A673 (cell line): ENCODE results near the gene COBL. TPM values are rescaled to one million over a fixed set of nuclear protein-coding genes. Genes with fewer than 3 reads are reported as not detected.

Experiments used
- BruUV-seq: library from RNA; stranded (reverse); fragments of 400-500 nt; replicated peaks from 2 replicates; lab custom pipeline; 2021; lab: Mats Ljungman, UMichigan
- CTCF ChIA-PET: fragments of 300-600 bp; sonication (Branson Sonifier 250); formaldehyde crosslinking; loops from one replicate; lab custom pipeline; 2022; ENCODE audit warnings: antibody characterized with exemption; lab: Charles Lee
- POLR2A ChIA-PET: fragments of 300-600 bp; sonication (Branson Sonifier 250); formaldehyde crosslinking; loops from one replicate; lab custom pipeline; 2022; ENCODE audit warnings: antibody characterized with exemption; ENCODE audit not compliant: low non-redundant PET; lab: Charles Lee
- DNase-seq: peaks from one replicate; pipeline ENCODE4 v3.0.0-alpha.2; 2015; ENCODE audit warnings: low spot score
- H3K27ac ChIP-seq: fragments of 200-600 bp; sonication (generic); 2 replicates; pipeline ENCODE4 v1.5.1; 2016; ENCODE audit warnings: mixed run types, low read depth, mild to moderate bottlenecking, mixed read lengths, antibody characterized with exemption, low read length; ENCODE audit not compliant: poor library complexity, severe bottlenecking
- H3K27me3 ChIP-seq: fragments of 200-600 bp; sonication (generic); replicated peaks from 2 replicates; pipeline ENCODE4 v1.6.1; 2017; ENCODE audit warnings: mixed run types, low read depth, mild to moderate bottlenecking, mixed read lengths, antibody characterized with exemption, low read length; ENCODE audit not compliant: insufficient read depth, poor library complexity
- H3K36me3 ChIP-seq: fragments of 200-600 bp; sonication (generic); 2 replicates; pipeline ENCODE4 v1.6.1; 2016; ENCODE audit warnings: mixed run types, mild to moderate bottlenecking, mixed read lengths, antibody characterized with exemption, low read length; ENCODE audit not compliant: insufficient read depth, poor library complexity, severe bottlenecking
- H3K4me1 ChIP-seq: fragments of 200-600 bp; sonication (generic); 2 replicates; pipeline ENCODE4 v1.6.1; 2017; ENCODE audit warnings: mixed run types, mild to moderate bottlenecking, mixed read lengths, antibody characterized with exemption, low read length; ENCODE audit not compliant: insufficient read depth, poor library complexity, severe bottlenecking
- H3K4me3 ChIP-seq: fragments of 200-600 bp; sonication (generic); 2 replicates; pipeline ENCODE4 v1.5.1; 2016; ENCODE audit warnings: low read depth, mixed run types, mild to moderate bottlenecking, mixed read lengths, low read length; ENCODE audit not compliant: poor library complexity, severe bottlenecking
- H3K9me3 ChIP-seq: fragments of 200-600 bp; sonication (generic); 2 replicates; pipeline ENCODE4 v1.6.1; 2016; ENCODE audit warnings: mixed run types, low read depth, mild to moderate bottlenecking, mixed read lengths, antibody characterized with exemption, low read length; ENCODE audit not compliant: poor library complexity, severe bottlenecking
- EZH2 ChIP-seq: fragments of 200-600 bp; sonication (generic); IDR thresholded peaks from 2 replicates; pipeline ENCODE4 v1.6.1; 2017; ENCODE audit warnings: borderline replicate concordance, low read depth, mild to moderate bottlenecking, mixed read lengths, antibody characterized with exemption, low read length; ENCODE audit not compliant: poor library complexity, severe bottlenecking
- intact Hi-C: fragments of 100-400 bp; cut with micrococcal nuclease; formaldehyde crosslinking; loops from one replicate; pipeline ENCODE4 v1.10.0; 2022; ENCODE audit not compliant: unreplicated experiment
- total RNA-seq: library from RNA; stranded (reverse); gene quantifications from 2 replicates; pipeline ENCODE4 v1.2.3, GENCODE V29; 2021
- TF ChIP-seq, protein P1 (sequence below): fragments of 300-800, 200-600 bp; sonication (generic); conservative IDR thresholded peaks from 2 replicates; pipeline ENCODE4 v1.5.1; 2017; ENCODE audit warnings: low read depth, mild to moderate bottlenecking, antibody characterized with exemption, low read length, moderate library complexity, mixed read lengths

COBL gene
- total RNA-seq, 1 experiment from 2014 or later = not detected

DNA sequence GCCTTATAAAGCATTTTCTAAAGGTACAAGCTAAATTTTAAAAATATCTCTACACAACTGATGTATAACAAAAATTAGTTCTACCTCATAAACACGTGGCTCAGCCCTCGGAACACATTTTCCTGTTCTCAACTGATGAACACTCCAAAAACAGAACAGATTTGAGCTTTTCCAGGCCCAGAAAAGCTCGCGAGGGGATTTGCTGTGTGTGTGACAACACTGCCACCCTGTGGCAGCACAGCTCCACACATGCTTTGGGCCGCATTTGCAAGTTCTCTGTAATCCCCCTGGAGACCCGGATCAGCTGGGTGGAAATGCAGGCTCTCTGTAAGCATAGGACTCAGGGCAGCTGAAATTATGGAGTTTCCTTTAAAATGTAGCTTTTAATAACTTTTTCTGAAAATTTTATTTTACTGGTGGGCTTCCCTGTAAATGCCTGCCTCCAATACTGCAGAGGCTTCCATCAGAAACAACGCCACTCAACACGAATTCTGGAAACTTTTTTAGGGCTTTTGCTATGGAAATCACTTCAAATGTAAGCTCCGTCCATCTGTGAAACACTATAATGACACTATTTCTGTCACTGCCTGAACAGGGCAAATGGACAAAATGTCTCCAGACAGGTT, 155.5 kb downstream of the COBL start:
- Histone ChIP-seq H3K36me3 (no peaks in the 10 kb centered on the region), H3K4me1 (no peaks in the 10 kb centered on the region), H3K9me3 (no peaks in the 10 kb centered on the region), H3K27me3 (no peaks in the 10 kb centered on the region), H3K27ac (no peak overlapping the region), H3K4me3 (no peak overlapping the region)
- CTCF ChIA-PET = interaction anchor here (0.6 to 1.2 kb wide), 3 partner anchors 137 to 1069 kb away, joined by 3 to 14 read pairs (median 5); no protein-coding TSS in a partner anchor
- BruUV-seq = no TSS peak
- POLR2A ChIA-PET = no interaction called here
- DNase-seq = peak; percentile 75
- intact Hi-C loops = loop anchor here (1.0 to 10.0 kb wide), 5 partner anchors 204 to 1068 kb away; partner anchors contain the start of gene ZPBP
- no peak for TF ChIP-seq EZH2
- TF ChIP-seq, protein P1, sequence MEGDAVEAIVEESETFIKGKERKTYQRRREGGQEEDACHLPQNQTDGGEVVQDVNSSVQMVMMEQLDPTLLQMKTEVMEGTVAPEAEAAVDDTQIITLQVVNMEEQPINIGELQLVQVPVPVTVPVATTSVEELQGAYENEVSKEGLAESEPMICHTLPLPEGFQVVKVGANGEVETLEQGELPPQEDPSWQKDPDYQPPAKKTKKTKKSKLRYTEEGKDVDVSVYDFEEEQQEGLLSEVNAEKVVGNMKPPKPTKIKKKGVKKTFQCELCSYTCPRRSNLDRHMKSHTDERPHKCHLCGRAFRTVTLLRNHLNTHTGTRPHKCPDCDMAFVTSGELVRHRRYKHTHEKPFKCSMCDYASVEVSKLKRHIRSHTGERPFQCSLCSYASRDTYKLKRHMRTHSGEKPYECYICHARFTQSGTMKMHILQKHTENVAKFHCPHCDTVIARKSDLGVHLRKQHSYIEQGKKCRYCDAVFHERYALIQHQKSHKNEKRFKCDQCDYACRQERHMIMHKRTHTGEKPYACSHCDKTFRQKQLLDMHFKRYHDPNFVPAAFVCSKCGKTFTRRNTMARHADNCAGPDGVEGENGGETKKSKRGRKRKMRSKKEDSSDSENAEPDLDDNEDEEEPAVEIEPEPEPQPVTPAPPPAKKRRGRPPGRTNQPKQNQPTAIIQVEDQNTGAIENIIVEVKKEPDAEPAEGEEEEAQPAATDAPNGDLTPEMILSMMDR = peak; percentile 90

DNA sequence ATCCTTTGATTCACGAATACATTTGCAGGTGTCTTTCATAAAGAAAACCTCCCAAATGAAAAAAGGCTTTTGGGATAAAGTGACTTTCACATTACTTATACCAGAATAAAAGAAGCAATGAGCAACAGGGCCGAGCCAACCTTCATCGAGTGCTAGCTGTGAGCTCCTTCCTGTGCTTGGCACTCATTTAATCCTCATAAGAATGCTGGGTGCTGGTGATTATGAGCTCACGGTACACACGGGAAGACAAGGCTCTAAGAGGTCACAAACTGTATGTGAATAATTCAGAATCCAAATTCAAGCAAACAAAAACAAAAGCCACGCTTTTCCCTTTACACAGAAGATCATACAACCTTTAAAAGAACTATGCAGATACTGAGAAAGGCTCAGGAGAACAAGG, 156.2 kb downstream of the COBL start:
- TF ChIP-seq, protein P1 = no peak
- TF ChIP-seq EZH2 = no peak
- ChIA-PET POLR2A (no interaction called here), CTCF (interaction anchor here (1.0 to 1.2 kb wide), 2 partner anchors 1041 to 1068 kb away, joined by 5 to 14 read pairs; no protein-coding TSS in a partner anchor)
- no peaks in the 10 kb centered on the region for H3K4me1 ChIP-seq
- H3K27ac ChIP-seq = no peak overlapping the region
- no TSS peak for BruUV-seq
- DNase-seq = peak; percentile 1
- H3K36me3 ChIP-seq = no peaks in the 10 kb centered on the region
- no peaks in the 10 kb centered on the region for H3K27me3 ChIP-seq
- intact Hi-C loops = loop anchor here (2.0 to 10.0 kb wide), 4 partner anchors 204 to 1068 kb away; partner anchors contain the start of gene ZPBP
- no peak overlapping the region for H3K4me3 ChIP-seq
- no peaks in the 10 kb centered on the region for H3K9me3 ChIP-seq

DNA sequence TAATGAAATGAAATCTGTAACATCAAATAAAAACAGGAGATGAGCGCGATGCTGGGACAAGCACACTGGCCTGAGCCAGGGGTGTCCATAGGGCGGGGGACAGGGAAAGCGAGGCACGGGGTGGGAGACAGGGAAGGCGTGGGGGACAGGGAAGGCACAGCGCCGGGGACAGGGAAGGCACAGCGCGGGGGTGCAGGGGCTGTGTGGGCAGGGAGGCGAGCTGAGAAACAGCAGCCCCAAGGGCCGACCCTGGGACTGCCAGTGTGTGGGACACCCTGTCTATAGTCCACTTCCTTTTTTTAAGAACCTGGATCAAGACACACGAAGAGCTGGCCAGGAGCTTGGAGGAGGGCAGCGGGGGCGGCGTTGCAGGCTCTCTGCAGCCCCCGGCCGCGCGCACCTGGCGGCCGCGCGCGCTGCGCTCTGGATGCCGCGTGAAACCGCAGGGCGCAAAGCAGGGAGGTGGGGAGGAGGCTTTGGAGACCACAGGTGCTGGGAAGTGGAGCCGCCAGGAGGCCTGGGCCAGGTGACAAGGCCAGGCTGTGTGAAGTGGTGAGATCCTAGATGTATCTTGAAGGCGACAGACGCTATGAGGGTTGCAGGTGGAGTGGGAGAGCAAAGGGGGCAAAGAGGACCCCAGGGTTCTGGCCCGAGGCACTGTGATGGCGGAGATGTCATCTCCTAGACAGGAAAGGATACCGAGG, 157.7 kb downstream of the COBL start:
- Histone ChIP-seq H3K27ac (no peak overlapping the region), H3K27me3 (no peaks in the 10 kb centered on the region), H3K9me3 (no peaks in the 10 kb centered on the region), H3K36me3 (no peaks in the 10 kb centered on the region), H3K4me3 (no peak overlapping the region), H3K4me1 (no peaks in the 10 kb centered on the region)
- no peak for DNase-seq
- ChIA-PET CTCF (no interaction called here), POLR2A (no interaction called here)
- BruUV-seq = no TSS peak
- intact Hi-C loops = no loop called here
- TF ChIP-seq EZH2 = no peak
- TF ChIP-seq, protein P1 = no peak
